Measurements from ENCODE around the gene NUP214. TPM values are rescaled to one million over a fixed set of nuclear protein-coding genes. Genes with fewer than 3 reads are reported as not detected.
A peak's percentile ranks its signal among the peaks of the same experiment; 100 is the strongest.

NUP214 gene
- total RNA-seq, 2 experiments from 2014 or later = 45.5 to 49.9 TPM

GRCh38 chr9:131216806-131217205 lies 91.4 kb downstream of the NUP214 start:
- H3K36me3 Mint-ChIP-seq = peaks cover 30% of the 10 kb centered on the region
- intact Hi-C loops (cut with micrococcal nuclease) = no loop called here
- no peak for DNase-seq
- ChIA-PET POLR2A (no interaction called here), CTCF (interaction anchor here (2.0 kb wide), 1 partner anchor 120 kb away, joined by 5 read pairs; no protein-coding TSS in a partner anchor)
- peaks cover 7% of the 10 kb centered on the region for H3K4me1 Mint-ChIP-seq (ENCODE audit: low read depth)
- peaks cover 6% of the 10 kb centered on the region for H3K9me3 Mint-ChIP-seq
- H3K27me3 Mint-ChIP-seq = no peaks in the 10 kb centered on the region
- H3K4me3 Mint-ChIP-seq = no peak overlapping the region
- no peak overlapping the region for H3K27ac Mint-ChIP-seq

DNA sequence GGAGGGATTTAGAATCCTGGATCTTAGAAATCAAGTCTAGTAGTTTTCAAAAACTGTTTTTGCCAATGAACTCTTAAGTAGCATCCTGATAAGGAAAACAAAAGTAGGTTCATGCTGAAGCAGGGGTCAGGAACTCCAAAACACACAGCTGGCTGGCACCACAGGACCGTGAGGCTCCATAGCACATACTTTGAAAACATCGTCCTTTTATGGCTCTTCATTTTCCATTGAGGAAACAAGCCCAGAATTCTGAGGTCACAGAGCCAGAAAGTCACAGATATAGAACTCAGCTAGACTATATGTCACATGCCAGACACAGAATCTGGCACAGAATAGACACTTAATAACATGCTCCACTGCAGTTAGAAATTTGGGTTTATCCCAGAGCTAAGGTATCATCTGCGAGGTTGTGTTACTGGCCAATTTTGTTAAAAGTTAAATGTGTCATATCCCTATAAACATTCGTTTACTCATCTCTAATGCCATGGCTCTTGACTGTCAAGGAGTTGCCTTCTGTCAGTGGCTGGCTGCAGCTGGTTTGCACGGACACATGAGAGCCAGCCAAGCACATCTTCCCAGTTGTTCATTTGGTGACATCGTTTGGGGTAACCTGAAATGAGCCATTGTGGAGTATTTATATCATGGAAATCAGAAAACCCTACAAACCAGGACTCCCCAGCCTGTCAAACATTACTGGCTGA lies 92.1 kb downstream of the NUP214 start:
- no peak overlapping the region for H3K27ac Mint-ChIP-seq
- no peaks in the 10 kb centered on the region for H3K27me3 Mint-ChIP-seq
- CTCF ChIA-PET = interaction anchor here (2.0 kb wide), 1 partner anchor 119 kb away, joined by 5 read pairs; no protein-coding TSS in a partner anchor
- H3K4me1 Mint-ChIP-seq (ENCODE audit: low read depth) = peaks cover 7% of the 10 kb centered on the region
- POLR2A ChIA-PET = no interaction called here
- intact Hi-C loops (cut with micrococcal nuclease) = no loop called here
- no peak for DNase-seq
- peaks cover 25% of the 10 kb centered on the region for H3K36me3 Mint-ChIP-seq
- peaks cover under 1% of the 10 kb centered on the region for H3K9me3 Mint-ChIP-seq
- H3K4me3 Mint-ChIP-seq = no peak overlapping the region

DNA sequence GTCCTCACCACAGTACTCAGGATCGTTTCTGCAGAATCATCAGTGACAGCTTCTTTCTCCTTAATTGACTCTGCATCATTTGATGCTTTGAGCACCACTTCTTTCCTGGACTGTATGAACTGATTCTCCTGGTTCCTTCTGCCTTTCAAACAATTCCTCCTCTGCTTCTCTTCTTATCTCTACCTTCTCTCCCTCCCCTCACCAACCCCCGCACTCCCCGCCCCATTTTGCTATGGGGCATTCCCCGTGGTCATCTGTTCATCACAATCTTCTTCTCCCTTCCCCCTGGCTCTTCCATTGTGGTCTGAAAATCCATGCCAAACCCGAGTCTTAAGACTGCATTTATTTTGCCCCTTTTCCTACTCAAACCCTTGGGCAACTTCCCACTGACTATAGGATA lies 93.0 kb downstream of the NUP214 start:
- Mint-ChIP-seq H3K9me3 (no peaks in the 10 kb centered on the region), H3K4me3 (no peak overlapping the region), H3K4me1 (ENCODE audit: low read depth) (peaks cover 6% of the 10 kb centered on the region), H3K36me3 (peaks cover 23% of the 10 kb centered on the region), H3K27me3 (no peaks in the 10 kb centered on the region), H3K27ac (no peak overlapping the region)
- intact Hi-C loops (cut with micrococcal nuclease) = no loop called here
- DNase-seq = no peak
- CTCF ChIA-PET = interaction anchor here (1.2 to 2.0 kb wide), 2 partner anchors 35 to 118 kb away, joined by 3 to 5 read pairs; no protein-coding TSS in a partner anchor
- POLR2A ChIA-PET = no interaction called here

- Mint-ChIP-seq H3K9me3 (no peaks in the 10 kb centered on the region), H3K4me3 (no peak overlapping the region), H3K4me1 (ENCODE audit: low read depth) (no peaks in the 10 kb centered on the region), H3K36me3 (peaks cover 19% of the 10 kb centered on the region), H3K27ac (no peak overlapping the region), H3K27me3 (no peaks in the 10 kb centered on the region)
- intact Hi-C loops (cut with micrococcal nuclease) = no loop called here
- no peak for DNase-seq
- ChIA-PET CTCF (interaction anchor here (1.2 kb wide), 1 partner anchor 116 kb away, joined by 5 read pairs; no protein-coding TSS in a partner anchor), POLR2A (no interaction called here)
These were observed 95.1 kb downstream of the NUP214 start for GRCh38 chr9:131220485-131220884.

DNA sequence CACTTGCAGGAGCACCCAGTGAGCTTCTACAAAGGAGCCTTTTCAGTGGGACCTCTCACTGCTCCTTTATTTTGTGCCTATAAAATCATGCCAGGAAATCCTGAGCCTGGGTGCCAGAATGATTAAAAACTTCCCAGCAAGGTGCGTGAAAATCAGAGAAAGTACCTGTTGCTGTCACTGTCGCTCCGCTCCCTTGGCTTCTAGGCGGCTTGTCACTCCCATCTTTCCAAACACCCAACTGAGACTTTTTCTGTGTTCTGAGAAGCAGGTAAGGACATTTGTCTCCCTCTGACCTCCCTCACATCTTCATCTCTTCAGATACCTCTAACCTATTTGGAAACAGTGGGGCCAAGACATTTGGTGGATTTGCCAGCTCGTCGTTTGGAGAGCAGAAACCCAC lies 97.1 kb downstream of the NUP214 start:
- POLR2A ChIA-PET = no interaction called here
- H3K36me3 Mint-ChIP-seq = peaks cover 12% of the 10 kb centered on the region
- no peaks in the 10 kb centered on the region for H3K9me3 Mint-ChIP-seq
- H3K4me3 Mint-ChIP-seq = no peak overlapping the region
- H3K4me1 Mint-ChIP-seq (ENCODE audit: low read depth) = no peaks in the 10 kb centered on the region
- CTCF ChIA-PET = interaction anchor here (1.5 kb wide), 1 partner anchor 114 kb away, joined by 4 read pairs; no protein-coding TSS in a partner anchor
- intact Hi-C loops (cut with micrococcal nuclease) = no loop called here
- H3K27ac Mint-ChIP-seq = no peak overlapping the region
- H3K27me3 Mint-ChIP-seq = no peaks in the 10 kb centered on the region
- DNase-seq = no peak

DNA sequence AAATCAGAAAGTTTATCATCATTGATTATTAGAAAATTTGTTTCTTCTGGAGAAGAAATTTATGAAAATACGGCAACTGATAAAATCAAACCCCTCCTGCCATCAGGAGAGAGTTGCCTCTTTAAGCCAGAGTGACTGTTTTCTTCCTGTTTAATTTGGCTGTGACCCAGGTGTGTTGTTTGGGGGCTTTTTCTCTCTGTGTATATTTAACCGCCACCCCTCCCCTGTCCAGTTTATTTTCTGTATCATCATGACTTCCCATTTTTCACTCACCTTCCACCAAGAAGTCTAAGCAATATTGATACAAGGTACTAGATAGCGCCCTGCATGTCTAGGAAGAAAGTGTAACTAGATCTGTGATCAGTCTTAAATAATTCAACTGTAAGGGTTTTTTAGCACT lies 100.8 kb downstream of the NUP214 start:
- Mint-ChIP-seq H3K4me3 (no peak overlapping the region), H3K9me3 (no peaks in the 10 kb centered on the region), H3K27me3 (no peaks in the 10 kb centered on the region), H3K36me3 (peaks cover 10% of the 10 kb centered on the region), H3K27ac (no peak overlapping the region), H3K4me1 (ENCODE audit: low read depth) (no peaks in the 10 kb centered on the region)
- ChIA-PET CTCF (no interaction called here), POLR2A (no interaction called here)
- intact Hi-C loops (cut with micrococcal nuclease) = no loop called here
- DNase-seq = no peak

DNA sequence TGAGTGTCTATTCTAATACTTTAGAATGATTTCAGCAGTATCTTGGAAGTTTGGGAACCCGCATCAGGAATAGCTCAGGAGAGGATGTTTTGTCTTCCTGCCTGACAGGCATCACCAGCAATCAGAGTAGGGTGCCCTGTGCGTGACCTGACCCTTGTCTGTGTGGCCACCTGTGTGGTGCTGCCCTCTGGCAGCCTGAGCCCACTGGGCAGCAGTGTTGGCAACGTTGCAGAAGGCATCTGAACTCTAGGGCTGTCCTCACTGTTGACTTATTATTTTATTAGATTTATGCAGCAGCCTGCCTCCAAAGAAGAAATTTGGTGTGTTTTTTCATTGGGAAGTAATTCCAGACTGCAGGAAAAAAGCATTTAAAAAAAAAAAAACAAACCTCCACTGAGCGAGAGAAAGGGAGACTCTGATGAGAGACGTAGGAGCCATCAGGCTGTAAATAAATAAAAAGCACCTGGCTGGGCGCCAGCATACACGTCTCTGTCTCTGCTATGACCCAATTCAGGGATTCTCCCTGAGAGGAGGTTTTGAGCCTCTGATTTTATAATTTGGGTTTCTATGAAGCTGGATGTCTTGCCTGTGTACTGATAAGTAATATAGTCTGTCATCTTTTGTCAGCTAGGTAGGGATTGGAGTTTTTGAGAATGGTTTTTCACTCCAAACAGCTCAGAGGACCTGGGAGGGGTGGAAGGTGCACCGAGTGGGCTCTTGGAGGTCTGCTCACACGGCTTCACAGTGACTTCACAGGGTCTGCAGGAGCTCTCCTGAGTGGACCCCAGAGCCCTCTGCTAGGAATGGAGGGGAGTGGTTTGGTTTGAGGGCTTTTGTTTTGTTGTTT lies 101.9 kb downstream of the NUP214 start:
- H3K4me1 Mint-ChIP-seq (ENCODE audit: low read depth) = peaks cover 2% of the 10 kb centered on the region
- ChIA-PET POLR2A (interaction anchor here (0.5 kb wide), 1 partner anchor 94 kb away, joined by 3 read pairs; no protein-coding TSS in a partner anchor), CTCF (interaction anchor here (1.1 kb wide), 1 partner anchor 8 kb away, joined by 3 read pairs; no protein-coding TSS in a partner anchor)
- intact Hi-C loops (cut with micrococcal nuclease) = no loop called here
- H3K27ac Mint-ChIP-seq = no peak overlapping the region
- H3K27me3 Mint-ChIP-seq = no peaks in the 10 kb centered on the region
- no peak overlapping the region for H3K4me3 Mint-ChIP-seq
- no peaks in the 10 kb centered on the region for H3K9me3 Mint-ChIP-seq
- peaks cover 16% of the 10 kb centered on the region for H3K36me3 Mint-ChIP-seq
- DNase-seq = no peak

DNA sequence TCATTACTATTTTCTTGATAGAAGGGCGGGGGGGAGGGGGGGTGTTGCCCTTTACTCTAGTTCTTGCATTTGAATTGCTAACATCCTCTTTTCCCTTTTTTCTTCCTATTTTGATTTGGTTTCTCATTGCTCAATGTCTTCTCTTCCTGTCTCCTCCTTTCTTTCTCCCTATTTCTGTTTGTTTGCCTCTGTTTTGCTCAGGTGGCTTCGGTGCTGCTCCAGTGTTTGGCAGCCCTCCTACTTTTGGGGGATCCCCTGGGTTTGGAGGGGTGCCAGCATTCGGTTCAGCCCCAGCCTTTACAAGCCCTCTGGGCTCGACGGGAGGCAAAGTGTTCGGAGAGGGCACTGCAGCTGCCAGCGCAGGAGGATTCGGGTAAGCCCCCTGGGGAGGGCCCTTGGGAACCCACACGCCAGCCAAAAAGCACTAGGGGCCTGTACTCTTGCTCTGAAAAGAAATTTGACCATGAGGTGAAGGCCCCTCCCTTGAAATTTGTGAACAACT lies 102.6 kb downstream of the NUP214 start:
- Mint-ChIP-seq H3K27ac (no peak overlapping the region), H3K4me1 (ENCODE audit: low read depth) (peaks cover 3% of the 10 kb centered on the region), H3K4me3 (no peak overlapping the region), H3K27me3 (no peaks in the 10 kb centered on the region), H3K36me3 (peaks cover 18% of the 10 kb centered on the region), H3K9me3 (no peaks in the 10 kb centered on the region)
- ChIA-PET CTCF (interaction anchor here (1.1 kb wide), 1 partner anchor 9 kb away, joined by 3 read pairs; no protein-coding TSS in a partner anchor), POLR2A (no interaction called here)
- intact Hi-C loops (cut with micrococcal nuclease) = no loop called here
- DNase-seq = no peak

- no peak overlapping the region for H3K27ac Mint-ChIP-seq
- no peak for DNase-seq
- H3K27me3 Mint-ChIP-seq = no peaks in the 10 kb centered on the region
- H3K4me3 Mint-ChIP-seq = no peak overlapping the region
- peaks cover 16% of the 10 kb centered on the region for H3K36me3 Mint-ChIP-seq
- intact Hi-C loops (cut with micrococcal nuclease) = no loop called here
- POLR2A ChIA-PET = no interaction called here
- H3K9me3 Mint-ChIP-seq = no peaks in the 10 kb centered on the region
- H3K4me1 Mint-ChIP-seq (ENCODE audit: low read depth) = peaks cover 12% of the 10 kb centered on the region
- CTCF ChIA-PET = no interaction called here
These were observed 103.6 kb downstream of the NUP214 start for GRCh38 chr9:131228988-131229387.

DNA sequence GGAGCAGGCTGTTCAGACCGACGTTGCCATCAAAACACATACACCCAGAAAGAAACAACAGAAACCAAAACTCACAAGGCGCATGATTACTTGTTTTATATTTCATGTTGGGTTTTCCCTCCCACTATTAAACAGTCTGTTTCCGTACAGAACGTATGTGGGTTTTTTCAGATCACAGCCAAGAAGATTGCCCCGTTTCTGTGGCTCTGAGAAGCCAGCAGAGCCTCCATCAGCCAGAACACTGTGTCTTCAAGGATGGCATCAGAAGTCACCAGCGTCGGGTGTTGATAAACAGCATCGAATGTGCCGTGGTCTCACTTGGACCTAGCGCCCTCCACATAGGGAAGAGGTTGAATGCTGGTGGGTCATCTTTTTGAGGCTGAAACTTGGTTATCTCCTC lies 108.2 kb downstream of the NUP214 start:
- Mint-ChIP-seq H3K4me1 (ENCODE audit: low read depth) (peaks cover 47% of the 10 kb centered on the region), H3K4me3 (peak overlapping the region; percentile 58), H3K27ac (peak overlapping the region; percentile 83), H3K36me3 (peaks cover 26% of the 10 kb centered on the region), H3K27me3 (no peaks in the 10 kb centered on the region), H3K9me3 (no peaks in the 10 kb centered on the region)
- peak; percentile 40 for DNase-seq
- intact Hi-C loops (cut with micrococcal nuclease) = no loop called here
- ChIA-PET POLR2A (no interaction called here), CTCF (interaction anchor here (1.4 to 1.7 kb wide), 2 partner anchors 52 to 103 kb away, joined by 3 to 5 read pairs; no protein-coding TSS in a partner anchor)

- Mint-ChIP-seq H3K27ac (peak overlapping the region; percentile 83), H3K27me3 (no peaks in the 10 kb centered on the region), H3K4me1 (ENCODE audit: low read depth) (peaks cover 47% of the 10 kb centered on the region), H3K9me3 (no peaks in the 10 kb centered on the region), H3K4me3 (peak overlapping the region; percentile 58), H3K36me3 (peaks cover 25% of the 10 kb centered on the region)
- CTCF ChIA-PET = interaction anchor here (1.5 kb wide), 1 partner anchor 103 kb away, joined by 4 read pairs; no protein-coding TSS in a partner anchor
- intact Hi-C loops (cut with micrococcal nuclease) = no loop called here
- POLR2A ChIA-PET = interaction anchor here (0.8 to 1.8 kb wide), 2 partner anchors 19 to 22 kb away, joined by 3 to 5 read pairs; no protein-coding TSS in a partner anchor
- peak; percentile 41 for DNase-seq
These were observed 108.6 kb downstream of the NUP214 start for GRCh38 chr9:131233995-131234394.

All from activated CD4-positive, alpha-beta memory T cell treated with anti-CD3 and anti-CD28 coated beads for 36 hours (primary cell).